ENCODE results near the gene SLC2A10. TPM values are rescaled to one million over a fixed set of nuclear protein-coding genes. Genes with fewer than 3 reads are reported as not detected.

Gene SLC2A10
- total RNA-seq, 1 donor = under 0.01 TPM

DNA sequence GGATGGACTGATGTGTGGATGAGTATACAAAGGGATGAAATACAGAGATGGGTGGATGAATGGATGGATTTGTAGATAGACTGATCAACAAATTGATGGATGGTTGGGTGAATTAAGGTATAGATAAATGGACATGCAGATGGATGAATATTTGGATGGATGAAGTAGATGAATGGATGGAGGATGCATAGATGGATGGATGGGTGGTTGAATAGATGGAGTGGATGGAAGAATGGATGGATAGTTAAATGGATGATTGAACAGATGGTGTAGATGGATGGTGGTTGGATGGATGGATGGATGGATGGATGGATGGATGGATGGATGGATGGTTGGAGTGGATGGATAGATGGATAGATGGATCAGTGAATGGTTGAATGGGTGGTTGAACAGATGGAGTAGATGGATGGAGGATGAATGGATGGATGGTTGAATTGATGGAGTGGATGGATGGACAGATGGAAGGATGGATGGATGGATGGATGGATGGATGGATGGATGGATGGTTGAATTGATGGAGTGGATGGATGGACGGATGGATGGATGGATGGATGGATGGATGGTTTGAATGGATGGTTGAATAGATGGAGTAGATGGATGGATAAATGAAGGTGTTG, 15.0 kb downstream of the SLC2A10 start:
- no peaks in the 10 kb centered on the region for H3K9me3 ChIP-seq (ENCODE audit: low read depth, low read length)

GRCh38 chr20:46725186-46726165, 16.0 kb downstream of the SLC2A10 start:
- Histone ChIP-seq H3K27me3 (ENCODE audit: insufficient read depth, low read length) (no peaks in the 10 kb centered on the region), H3K4me1 (ENCODE audit: insufficient read depth, low read length) (no peaks in the 10 kb centered on the region), H3K4me3 (ENCODE audit: low read length) (no peak overlapping the region), H3K9me3 (ENCODE audit: low read depth, low read length) (no peaks in the 10 kb centered on the region)

More for the DNA sequence above, 15.0 kb downstream of the SLC2A10 start:
- H3K27me3 ChIP-seq (ENCODE audit: insufficient read depth, low read length) = no peaks in the 10 kb centered on the region
- no peaks in the 10 kb centered on the region for H3K4me1 ChIP-seq (ENCODE audit: insufficient read depth, low read length)
- H3K4me3 ChIP-seq (ENCODE audit: low read length) = no peak overlapping the region

DNA sequence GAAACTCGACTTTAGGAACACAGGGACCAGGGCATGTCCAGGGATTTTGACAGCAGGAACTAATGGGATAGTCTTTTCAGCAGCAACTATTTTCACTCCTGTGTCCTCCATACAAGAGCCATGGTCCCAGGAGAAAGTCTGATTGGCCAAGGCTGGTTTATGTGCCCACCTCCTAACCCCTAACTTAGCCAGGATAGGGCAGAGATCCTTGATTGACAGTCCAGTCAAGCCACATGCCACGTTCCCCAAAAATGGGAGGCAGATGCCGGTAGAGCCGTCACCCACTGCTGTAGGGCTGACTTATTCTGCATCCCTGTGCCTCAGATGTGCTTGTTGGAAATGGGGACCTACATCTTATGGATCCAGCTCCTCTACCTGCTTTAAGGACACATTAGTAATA, 22.3 kb downstream of the SLC2A10 start:
- Histone ChIP-seq H3K4me1 (ENCODE audit: insufficient read depth, low read length) (no peaks in the 10 kb centered on the region), H3K9me3 (ENCODE audit: low read depth, low read length) (no peaks in the 10 kb centered on the region), H3K27me3 (ENCODE audit: insufficient read depth, low read length) (no peaks in the 10 kb centered on the region), H3K4me3 (ENCODE audit: low read length) (no peak overlapping the region)

DNA sequence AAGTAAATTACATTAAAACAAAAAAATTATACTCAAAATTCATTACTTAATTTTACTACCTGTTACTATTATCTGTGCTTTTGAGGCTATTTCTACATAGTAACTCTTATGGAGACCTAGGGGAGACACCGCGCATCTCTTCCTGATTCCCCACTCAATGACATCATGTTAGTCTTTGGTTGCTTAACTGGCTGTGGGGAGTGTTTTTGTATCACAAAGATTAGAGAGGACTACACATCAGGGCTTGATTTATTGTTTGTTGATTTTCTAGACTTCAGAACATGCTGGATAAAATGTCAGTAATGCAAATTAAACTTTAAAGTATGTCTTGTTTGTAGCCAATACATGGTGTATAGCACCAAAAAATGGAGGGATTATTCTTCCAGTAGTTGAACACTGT, 26.0 kb downstream of the SLC2A10 start:
- Histone ChIP-seq H3K9me3 (ENCODE audit: low read depth, low read length) (no peaks in the 10 kb centered on the region), H3K4me3 (ENCODE audit: low read length) (no peak overlapping the region), H3K4me1 (ENCODE audit: insufficient read depth, low read length) (no peaks in the 10 kb centered on the region), H3K27me3 (ENCODE audit: insufficient read depth, low read length) (no peaks in the 10 kb centered on the region)

- no peaks in the 10 kb centered on the region for H3K9me3 ChIP-seq (ENCODE audit: low read depth, low read length)
- no peak overlapping the region for H3K4me3 ChIP-seq (ENCODE audit: low read length)
- no peaks in the 10 kb centered on the region for H3K27me3 ChIP-seq (ENCODE audit: insufficient read depth, low read length)
- H3K4me1 ChIP-seq (ENCODE audit: insufficient read depth, low read length) = no peaks in the 10 kb centered on the region
Measured at GRCh38 chr20:46739431-46740213, 30.2 kb downstream of the SLC2A10 start.

DNA sequence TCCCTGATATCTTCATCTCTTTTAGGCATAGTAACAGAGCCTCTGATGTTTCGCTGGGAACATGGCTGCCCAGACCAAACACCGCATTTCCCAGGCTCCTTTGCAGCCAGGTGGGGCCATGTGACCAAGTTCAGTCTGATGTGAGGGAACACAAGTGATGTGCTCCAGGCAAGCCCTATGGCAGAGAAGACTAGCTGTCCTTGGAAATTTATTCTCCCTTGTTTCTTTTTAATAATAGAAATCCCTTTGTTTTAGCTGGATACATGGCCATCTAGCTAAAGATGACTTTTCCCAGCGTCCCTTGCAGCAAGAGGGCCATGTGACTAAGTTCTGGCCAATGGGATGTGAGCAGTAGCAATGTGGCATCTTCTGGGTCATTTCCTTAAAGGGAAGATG, 30.8 kb downstream of the SLC2A10 start:
- H3K27me3 ChIP-seq (ENCODE audit: insufficient read depth, low read length) = no peaks in the 10 kb centered on the region
- no peaks in the 10 kb centered on the region for H3K9me3 ChIP-seq (ENCODE audit: low read depth, low read length)
- no peaks in the 10 kb centered on the region for H3K4me1 ChIP-seq (ENCODE audit: insufficient read depth, low read length)
- H3K4me3 ChIP-seq (ENCODE audit: low read length) = no peak overlapping the region

- Histone ChIP-seq H3K4me1 (ENCODE audit: insufficient read depth, low read length) (no peaks in the 10 kb centered on the region), H3K4me3 (ENCODE audit: low read length) (no peak overlapping the region), H3K9me3 (ENCODE audit: low read depth, low read length) (no peaks in the 10 kb centered on the region), H3K27me3 (ENCODE audit: insufficient read depth, low read length) (no peaks in the 10 kb centered on the region)
Measured at GRCh38 chr20:46741924-46742668, 32.6 kb downstream of the SLC2A10 start.

- H3K4me3 ChIP-seq (ENCODE audit: low read length) = no peak overlapping the region
- no peaks in the 10 kb centered on the region for H3K9me3 ChIP-seq (ENCODE audit: low read depth, low read length)
- H3K27me3 ChIP-seq (ENCODE audit: insufficient read depth, low read length) = no peaks in the 10 kb centered on the region
- H3K4me1 ChIP-seq (ENCODE audit: insufficient read depth, low read length) = no peaks in the 10 kb centered on the region
Measured at GRCh38 chr20:46742669-46743045, 33.2 kb downstream of the SLC2A10 start.

DNA sequence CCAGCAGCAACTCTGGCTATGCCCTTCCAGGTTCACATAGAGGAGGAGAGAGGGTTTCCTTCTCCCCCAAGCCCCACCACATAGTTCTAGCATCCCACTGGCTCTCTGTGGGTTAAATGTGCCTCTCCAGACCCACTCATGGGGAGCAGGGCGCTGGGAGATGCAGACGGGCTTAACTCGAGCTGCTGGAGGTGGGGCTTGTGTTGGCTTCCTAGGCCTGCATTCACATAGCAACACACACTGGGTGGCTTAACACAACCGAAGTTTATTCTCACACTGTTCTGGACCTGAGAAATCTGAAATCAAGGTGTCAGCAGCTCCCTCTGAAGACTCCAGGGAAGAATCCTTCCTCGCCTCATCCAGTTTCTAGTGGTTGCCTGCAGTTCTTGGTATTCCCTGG, 33.6 kb downstream of the SLC2A10 start:
- H3K9me3 ChIP-seq (ENCODE audit: low read depth, low read length) = no peaks in the 10 kb centered on the region
- no peaks in the 10 kb centered on the region for H3K4me1 ChIP-seq (ENCODE audit: insufficient read depth, low read length)
- no peaks in the 10 kb centered on the region for H3K27me3 ChIP-seq (ENCODE audit: insufficient read depth, low read length)
- H3K4me3 ChIP-seq (ENCODE audit: low read length) = no peak overlapping the region

- no peak overlapping the region for H3K4me3 ChIP-seq (ENCODE audit: low read length)
Measured at GRCh38 chr20:46746956-46747526, 37.6 kb downstream of the SLC2A10 start.

GRCh38 chr20:46749147-46749546, 39.7 kb downstream of the SLC2A10 start:
- Histone ChIP-seq H3K9me3 (ENCODE audit: low read depth, low read length) (no peaks in the 10 kb centered on the region), H3K4me3 (ENCODE audit: low read length) (no peak overlapping the region), H3K27me3 (ENCODE audit: insufficient read depth, low read length) (no peaks in the 10 kb centered on the region), H3K4me1 (ENCODE audit: insufficient read depth, low read length) (no peaks in the 10 kb centered on the region)

More at GRCh38 chr20:46746956-46747526, 37.6 kb downstream of the SLC2A10 start:
- Histone ChIP-seq H3K9me3 (ENCODE audit: low read depth, low read length) (no peaks in the 10 kb centered on the region), H3K27me3 (ENCODE audit: insufficient read depth, low read length) (no peaks in the 10 kb centered on the region), H3K4me1 (ENCODE audit: insufficient read depth, low read length) (no peaks in the 10 kb centered on the region)

- no peak overlapping the region for H3K4me3 ChIP-seq (ENCODE audit: low read length)
- H3K4me1 ChIP-seq (ENCODE audit: insufficient read depth, low read length) = no peaks in the 10 kb centered on the region
- H3K27me3 ChIP-seq (ENCODE audit: insufficient read depth, low read length) = no peaks in the 10 kb centered on the region
- no peaks in the 10 kb centered on the region for H3K9me3 ChIP-seq (ENCODE audit: low read depth, low read length)
Measured at GRCh38 chr20:46751856-46752255, 42.4 kb downstream of the SLC2A10 start.

GRCh38 chr20:46752728-46753127, 43.3 kb downstream of the SLC2A10 start:
- no peaks in the 10 kb centered on the region for H3K27me3 ChIP-seq (ENCODE audit: insufficient read depth, low read length)
- no peaks in the 10 kb centered on the region for H3K9me3 ChIP-seq (ENCODE audit: low read depth, low read length)
- H3K4me1 ChIP-seq (ENCODE audit: insufficient read depth, low read length) = no peaks in the 10 kb centered on the region
- H3K4me3 ChIP-seq (ENCODE audit: low read length) = no peak overlapping the region

Data from mononuclear cell (primary cell).